ENCODE data around the gene COQ7.

Gene COQ7

GRCh38 chr16:19094542-19095365 lies 27.3 kb downstream of the COQ7 start:
- H3K27ac ChIP-seq = no peak overlapping the region
- TF ChIP-seq CTCF (conservative IDR thresholded peaks at IDR 0.05) (no peak; the same call in 1 of the 2 replicates), ZFX (IDR thresholded peaks at IDR 0.05) (no peak)

- no peak for TF ChIP-seq CTCF (conservative IDR thresholded peaks at IDR 0.05)
- no peak for TF ChIP-seq ZFX (IDR thresholded peaks at IDR 0.05)
- no peak overlapping the region for H3K27ac ChIP-seq
Observed at GRCh38 chr16:19095654-19096053, 28.2 kb downstream of the COQ7 start.

GRCh38 chr16:19098173-19098572 lies 30.8 kb downstream of the COQ7 start:
- H3K27ac ChIP-seq = no peak overlapping the region
- TF ChIP-seq CTCF (conservative IDR thresholded peaks at IDR 0.05) (no peak), ZFX (IDR thresholded peaks at IDR 0.05) (no peak)

GRCh38 chr16:19102187-19102872 lies 34.9 kb downstream of the COQ7 start:
- no peak overlapping the region for H3K27ac ChIP-seq
- TF ChIP-seq ZFX (IDR thresholded peaks at IDR 0.05) = no peak
- no peak for TF ChIP-seq CTCF (conservative IDR thresholded peaks at IDR 0.05)

GRCh38 chr16:19104607-19105006 lies 37.2 kb downstream of the COQ7 start:
- H3K27ac ChIP-seq = no peak overlapping the region; the same call in 1 of the 2 replicates
- TF ChIP-seq CTCF (conservative IDR thresholded peaks at IDR 0.05) = no peak
- TF ChIP-seq ZFX (IDR thresholded peaks at IDR 0.05) = no peak

- no peak for TF ChIP-seq ZFX (IDR thresholded peaks at IDR 0.05)
- TF ChIP-seq CTCF (conservative IDR thresholded peaks at IDR 0.05) = no peak
Observed at GRCh38 chr16:19105131-19105530, 37.7 kb downstream of the COQ7 start.

More at GRCh38 chr16:19105131-19105530, 37.7 kb downstream of the COQ7 start:
- H3K27ac ChIP-seq = no peak overlapping the region
